HG03442 (cell line): ENCODE results near the gene PHKG2.

Experiments
- ATAC-seq: cut with Tn5 transposase; IDR thresholded peaks from one replicate; pipeline ENCODE4 v1.9.1; 2021; ENCODE audit warnings: mild to moderate bottlenecking, moderate library complexity; ENCODE audit not compliant: unreplicated experiment

The PHKG2 gene

DNA sequence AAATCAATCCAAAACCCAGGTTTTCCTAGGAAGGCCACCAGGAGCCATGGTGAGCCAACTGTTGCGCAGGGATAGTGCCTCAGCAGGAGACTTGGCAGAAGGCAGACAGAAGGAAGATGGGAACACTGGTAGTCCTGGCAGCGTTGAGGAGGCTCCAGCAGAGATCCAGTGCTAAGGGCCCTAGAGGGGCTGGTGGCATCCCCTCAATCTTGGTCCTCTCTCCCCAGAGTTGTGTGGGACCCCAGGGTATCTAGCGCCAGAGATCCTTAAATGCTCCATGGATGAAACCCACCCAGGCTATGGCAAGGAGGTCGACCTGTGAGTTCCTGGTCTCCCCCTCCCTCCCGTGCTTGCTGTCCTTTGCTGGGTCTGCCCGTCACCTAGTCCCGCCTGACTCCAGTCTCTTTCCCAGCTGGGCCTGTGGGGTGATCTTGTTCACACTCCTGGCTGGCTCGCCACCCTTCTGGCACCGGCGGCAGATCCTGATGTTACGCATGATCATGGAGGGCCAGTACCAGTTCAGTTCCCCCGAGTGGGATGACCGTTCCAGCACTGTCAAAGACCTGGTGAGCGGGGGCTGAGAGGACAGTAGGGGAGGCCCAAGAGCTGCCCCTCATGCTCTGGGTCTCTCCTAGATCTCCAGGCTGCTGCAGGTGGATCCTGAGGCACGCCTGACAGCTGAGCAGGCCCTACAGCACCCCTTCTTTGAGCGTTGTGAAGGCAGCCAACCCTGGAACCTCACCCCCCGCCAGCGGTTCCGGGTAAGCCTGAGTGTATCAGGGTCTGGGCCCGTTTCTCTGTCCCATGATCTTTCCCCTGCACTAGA is 7.9 kb downstream of the PHKG2 start:
- ATAC-seq, result no peak

DNA sequence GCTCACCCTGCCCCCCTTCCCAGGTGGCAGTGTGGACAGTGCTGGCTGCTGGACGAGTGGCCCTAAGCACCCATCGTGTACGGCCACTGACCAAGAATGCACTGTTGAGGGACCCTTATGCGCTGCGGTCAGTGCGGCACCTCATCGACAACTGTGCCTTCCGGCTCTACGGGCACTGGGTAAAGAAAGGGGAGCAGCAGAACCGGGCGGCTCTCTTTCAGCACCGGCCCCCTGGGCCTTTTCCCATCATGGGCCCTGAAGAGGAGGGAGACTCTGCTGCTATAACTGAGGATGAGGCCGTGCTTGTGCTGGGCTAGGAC is 8.5 kb downstream of the PHKG2 start:
- ATAC-seq, result no peak

GRCh38 chr16:30757316-30757715 is 9.1 kb downstream of the PHKG2 start:
- ATAC-seq, result no peak

GRCh38 chr16:30758988-30759491 is 10.8 kb downstream of the PHKG2 start:
- no peak for ATAC-seq

GRCh38 chr16:30760001-30760559 is 11.9 kb downstream of the PHKG2 start:
- no peak for ATAC-seq

- ATAC-seq, result no peak
Observed at GRCh38 chr16:30760577-30761426, 12.6 kb downstream of the PHKG2 start.

- no peak for ATAC-seq
Observed at GRCh38 chr16:30761427-30761927, 13.3 kb downstream of the PHKG2 start.

- peak; percentile 77 for ATAC-seq
Observed at GRCh38 chr16:30761928-30762902, 14.0 kb downstream of the PHKG2 start, which contains the start of the genes CFAP119 and RNF40. Gene CFAP119 (minus strand): TSS chr16:30762062. CDS start chr16:30761748, 314 bp downstream. Gene RNF40 (plus strand): TSS chr16:30762322. CDS start chr16:30762546, 224 bp downstream.

GRCh38 chr16:30762991-30763725 is 14.9 kb downstream of the PHKG2 start:
- ATAC-seq, result no peak

DNA sequence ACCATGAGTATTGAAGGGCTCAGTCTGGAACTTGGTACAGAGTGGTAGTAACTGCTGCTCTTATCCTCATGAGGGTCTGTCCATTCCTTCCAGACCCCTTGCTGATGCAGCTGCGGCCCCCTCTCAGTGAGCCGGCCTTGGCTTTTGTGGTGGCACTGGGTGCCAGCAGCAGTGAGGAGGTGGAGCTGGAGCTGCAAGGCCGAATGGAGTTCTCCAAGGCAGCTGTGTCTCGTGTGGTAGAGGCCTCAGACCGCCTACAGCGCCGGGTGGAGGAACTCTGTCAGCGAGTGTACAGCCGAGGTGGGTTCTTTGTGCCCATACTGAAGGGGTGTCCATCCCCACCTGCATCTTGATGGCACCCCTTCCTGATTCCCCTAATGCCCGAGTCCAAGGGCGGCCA is 15.9 kb downstream of the PHKG2 start:
- no peak for ATAC-seq

- ATAC-seq, result no peak
Observed at GRCh38 chr16:30764816-30765465, 16.7 kb downstream of the PHKG2 start.

DNA sequence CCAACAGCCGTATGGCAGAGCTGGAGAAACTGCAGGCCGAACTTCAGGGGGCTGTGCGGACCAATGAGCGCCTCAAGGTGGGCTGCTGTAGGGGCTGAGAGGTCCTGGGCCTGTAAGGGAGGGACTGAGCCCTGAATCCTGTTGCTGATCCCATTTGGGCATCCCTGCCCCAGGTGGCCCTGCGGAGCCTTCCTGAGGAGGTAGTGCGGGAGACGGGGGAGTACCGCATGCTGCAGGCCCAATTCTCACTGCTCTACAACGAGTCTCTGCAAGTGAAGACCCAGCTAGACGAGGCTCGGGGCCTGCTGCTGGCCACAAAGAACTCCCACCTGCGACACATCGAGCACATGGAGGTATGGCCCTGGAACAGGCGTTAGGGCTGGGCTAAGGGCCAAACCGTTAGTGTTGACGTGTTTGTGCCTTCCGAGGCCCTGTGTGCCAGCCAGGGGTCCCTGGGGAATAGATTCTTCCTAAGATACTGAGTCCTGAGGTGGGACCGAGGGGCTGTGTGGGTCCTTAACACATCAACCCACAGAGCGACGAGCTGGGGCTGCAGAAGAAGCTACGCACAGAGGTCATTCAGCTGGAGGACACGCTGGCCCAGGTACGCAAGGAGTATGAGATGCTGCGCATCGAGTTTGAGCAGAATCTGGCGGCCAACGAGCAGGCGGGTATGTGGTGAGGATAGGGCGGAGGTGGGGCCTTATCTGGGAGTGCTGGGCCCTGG is 18.1 kb downstream of the PHKG2 start:
- ATAC-seq, result no peak

- ATAC-seq, result no peak
Observed at GRCh38 chr16:30766933-30767284, 18.7 kb downstream of the PHKG2 start.

GRCh38 chr16:30767767-30768465 is 19.7 kb downstream of the PHKG2 start:
- no peak for ATAC-seq

DNA sequence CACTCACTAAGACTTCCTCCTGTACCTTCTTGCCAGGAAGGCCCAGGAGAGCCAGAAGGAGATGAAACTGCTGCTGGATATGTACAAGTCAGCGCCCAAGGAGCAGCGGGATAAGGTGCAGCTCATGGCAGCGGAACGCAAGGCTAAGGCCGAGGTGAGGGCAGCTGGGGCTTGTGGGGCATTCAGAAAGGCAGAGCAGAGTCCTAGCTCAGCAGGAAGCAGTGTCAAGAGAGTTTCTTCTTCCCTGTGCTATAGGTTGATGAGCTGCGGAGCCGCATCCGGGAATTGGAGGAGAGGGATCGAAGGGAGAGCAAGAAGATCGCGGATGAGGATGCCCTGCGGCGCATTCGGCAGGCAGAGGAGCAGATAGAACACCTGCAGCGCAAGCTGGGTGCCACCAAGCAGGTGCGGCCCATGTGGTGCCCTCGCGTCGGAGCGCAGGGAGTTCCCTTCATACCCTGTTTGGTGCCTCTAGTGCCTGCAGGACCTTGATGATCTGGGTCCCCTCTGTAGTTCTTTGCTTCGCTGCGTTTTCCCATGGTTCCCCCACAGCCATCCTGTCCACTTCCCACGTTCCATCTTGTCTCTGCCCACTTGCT is 20.5 kb downstream of the PHKG2 start:
- no peak for ATAC-seq

DNA sequence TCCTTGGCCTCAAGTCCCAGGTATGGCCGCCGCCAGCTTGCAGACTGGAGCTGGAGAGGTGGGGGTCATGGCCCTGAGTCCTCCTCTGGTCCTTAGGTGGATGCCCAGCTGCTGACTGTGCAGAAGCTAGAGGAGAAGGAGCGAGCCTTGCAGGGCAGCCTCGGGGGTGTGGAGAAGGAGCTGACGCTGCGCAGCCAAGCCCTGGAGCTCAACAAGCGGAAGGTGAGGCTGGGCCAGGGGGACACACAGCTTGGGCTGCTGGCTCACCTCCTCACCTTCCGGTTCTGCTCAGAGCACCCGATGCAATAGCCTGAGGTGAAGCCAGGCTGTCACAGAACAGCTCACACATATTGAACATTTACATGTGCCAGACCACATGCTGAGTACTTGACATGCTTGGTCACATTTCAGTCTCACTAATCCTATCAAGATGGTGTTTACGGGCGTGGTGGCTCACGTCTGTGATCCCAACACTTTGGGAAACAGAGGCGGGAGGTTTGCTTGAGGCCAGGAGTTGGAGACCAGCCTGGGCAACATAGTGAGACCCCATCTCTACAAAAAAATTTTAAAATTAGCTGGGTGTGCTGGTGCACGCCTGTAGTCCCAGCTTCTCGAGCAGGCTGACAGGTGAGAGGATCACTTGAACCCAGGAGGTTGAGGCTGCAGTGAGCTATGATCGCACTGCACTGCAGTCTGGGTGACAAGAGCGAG is 21.3 kb downstream of the PHKG2 start:
- ATAC-seq, result no peak

GRCh38 chr16:30771726-30772125 is 23.5 kb downstream of the PHKG2 start:
- no peak for ATAC-seq
